Psoas muscle (tissue), 8 donors: ENCODE results near the gene CD70. TPM values are rescaled to one million over a fixed set of nuclear protein-coding genes. Genes with fewer than 3 reads are reported as not detected.
"Not testable (repeated sequence)": the region's sequence is repeated elsewhere in the genome, so short reads cannot be mapped to it uniquely, and the experiment has no call there.

Source experiments
- ATAC-seq, 4 donors: fragments of 200-7000 bp; cut with Tn5 transposase; one replicate each; pipeline ENCODE4 v1.9.1; 2020; ENCODE audit warnings: moderate library complexity in 3 of 4, mild to moderate bottlenecking in 2 of 4
- DNase-seq, 2 donors: peaks; one replicate each; pipeline ENCODE4 v3.0.0-alpha.2; 2020
- H3K27ac ChIP-seq: fragments of 200-600 bp; one replicate; pipeline ENCODE4 v1.8.0; 2022
- H3K27me3 ChIP-seq, 3 donors: fragments of 200-600 bp in 1 of 3; one replicate each; pipeline versions ENCODE4 v1.6.1 to v1.8.0; 2013 to 2022; ENCODE audit warnings: low read length in 2 of 3, mild to moderate bottlenecking in 2 of 3, moderate library complexity in 1 of 3; ENCODE audit not compliant: insufficient read depth in 3 of 3
- H3K36me3 ChIP-seq, 2 donors: fragments of 200-600 bp in 1 of 2; one replicate each; pipeline versions ENCODE4 v1.6.1 to v1.8.0; 2013 to 2022; ENCODE audit warnings: low read depth in 1 of 2, mild to moderate bottlenecking in 1 of 2, moderate library complexity in 1 of 2; ENCODE audit not compliant: insufficient read depth in 1 of 2
- H3K4me1 ChIP-seq: fragments of 200-600 bp; one replicate; pipeline ENCODE4 v1.8.0; 2022
- H3K4me3 ChIP-seq: fragments of 200-600 bp; one replicate; pipeline ENCODE4 v1.8.0; 2022; ENCODE audit warnings: mild to moderate bottlenecking
- H3K9me3 ChIP-seq: fragments of 200-600 bp; one replicate; pipeline ENCODE4 v1.8.0; 2022
- WGBS, 3 donors: extraction: QIAGEN DNeasy Blood & Tissue Kit; methylation state at CpG; one replicate each; pipeline versions ENCODE4 v1.1.6 to v1.1.7; 2013; 5-methylcytosine and 5-hydroxymethylcytosine counted together
- intact Hi-C, 2 donors: fragments of 100-400 bp; cut with DNase I; formaldehyde crosslinking; loops; one replicate each; pipeline versions ENCODE4 v1.11.0 to v1.14.2; 2022
- polyA plus RNA-seq, 3 donors: library from polyadenylated mRNA; stranded (reverse); fragments of 200-250 nt; gene quantifications; one replicate each; pipeline ENCODE4 v1.2.3, GENCODE V29; 2013
- total RNA-seq, 4 donors: library from RNA; stranded (reverse); fragmentation: NEBNext Ultra II Directional in 2 of 4; extraction: Animal tissue kit (Norgen Biotek cat#: 25700) in 2 of 4; gene quantifications; one replicate each; pipeline versions ENCODE4 v1.2.1 to v1.2.4, GENCODE V29; 2021 to 2023
- TF ChIP-seq, protein P1 (sequence below): fragments of 200-600 bp; IDR thresholded peaks from one replicate; pipeline ENCODE4 v1.8.0; 2022; ENCODE audit warnings: antibody characterized with exemption
- donor health status: healthy with polysubstance abuse.
- donor health status: DM: no; HTN: no; CAD: no; lungs with moderate emphysema.
- donor health status: Bipolar disorder and iron deficiency.
- donor health status: healthy.
- donor health status: DM: yes; HTN: yes; CAD: no.
- donor health status: DM: no; HTN: no; CAD: no.
- donor health status: DM: no; HTN: no; CAD: no.
- donor health status: DM: yes; HTN: yes; CAD: no.

CD70 gene
- total and polyA plus RNA-seq, 7 donors = not detected

- H3K9me3 ChIP-seq = no peaks in the 10 kb centered on the region
- DNase-seq (no peak), ATAC-seq (peak in 1 of 4 donors; percentile 27)
- TF ChIP-seq, protein P1, sequence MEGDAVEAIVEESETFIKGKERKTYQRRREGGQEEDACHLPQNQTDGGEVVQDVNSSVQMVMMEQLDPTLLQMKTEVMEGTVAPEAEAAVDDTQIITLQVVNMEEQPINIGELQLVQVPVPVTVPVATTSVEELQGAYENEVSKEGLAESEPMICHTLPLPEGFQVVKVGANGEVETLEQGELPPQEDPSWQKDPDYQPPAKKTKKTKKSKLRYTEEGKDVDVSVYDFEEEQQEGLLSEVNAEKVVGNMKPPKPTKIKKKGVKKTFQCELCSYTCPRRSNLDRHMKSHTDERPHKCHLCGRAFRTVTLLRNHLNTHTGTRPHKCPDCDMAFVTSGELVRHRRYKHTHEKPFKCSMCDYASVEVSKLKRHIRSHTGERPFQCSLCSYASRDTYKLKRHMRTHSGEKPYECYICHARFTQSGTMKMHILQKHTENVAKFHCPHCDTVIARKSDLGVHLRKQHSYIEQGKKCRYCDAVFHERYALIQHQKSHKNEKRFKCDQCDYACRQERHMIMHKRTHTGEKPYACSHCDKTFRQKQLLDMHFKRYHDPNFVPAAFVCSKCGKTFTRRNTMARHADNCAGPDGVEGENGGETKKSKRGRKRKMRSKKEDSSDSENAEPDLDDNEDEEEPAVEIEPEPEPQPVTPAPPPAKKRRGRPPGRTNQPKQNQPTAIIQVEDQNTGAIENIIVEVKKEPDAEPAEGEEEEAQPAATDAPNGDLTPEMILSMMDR = no peak
- H3K27ac ChIP-seq = no peak overlapping the region
- 38 to 40% (median 38%) methylated on average over 7 of the region's 7 CpGs for WGBS, 3 donors
- H3K36me3 ChIP-seq = no peaks in the 10 kb centered on the region
- no peak overlapping the region for H3K4me3 ChIP-seq
- intact Hi-C loops = no loop called here
- H3K4me1 ChIP-seq = no peaks in the 10 kb centered on the region
- H3K27me3 ChIP-seq = peaks cover 0 to 24% (median 4%) of the 10 kb centered on the region in 3 donors
Observed at GRCh38 chr19:6610934-6611852, 20.2 kb upstream of the CD70 start.

GRCh38 chr19:6608940-6609339, 18.0 kb upstream of the CD70 start:
- TF ChIP-seq, protein P1 = no peak
- H3K36me3 ChIP-seq = no peaks in the 10 kb centered on the region
- no peak overlapping the region for H3K4me3 ChIP-seq
- no peak overlapping the region for H3K27ac ChIP-seq
- no peaks in the 10 kb centered on the region for H3K9me3 ChIP-seq
- no peaks in the 10 kb centered on the region for H3K4me1 ChIP-seq
- peaks cover 0 to 21% (median 4%) of the 10 kb centered on the region in 3 donors for H3K27me3 ChIP-seq
- ATAC-seq (no peak), DNase-seq (no peak)
- WGBS, 3 donors = 54 to 67% (median 61%) methylated on average over 5 of the region's 5 CpGs
- intact Hi-C loops = no loop called here

GRCh38 chr19:6608146-6608545, 17.2 kb upstream of the CD70 start:
- intact Hi-C loops, ATAC-seq: not testable (repeated sequence)
- peaks cover 0 to 16% (median 4%) of the 10 kb centered on the region in 3 donors for H3K27me3 ChIP-seq

DNA sequence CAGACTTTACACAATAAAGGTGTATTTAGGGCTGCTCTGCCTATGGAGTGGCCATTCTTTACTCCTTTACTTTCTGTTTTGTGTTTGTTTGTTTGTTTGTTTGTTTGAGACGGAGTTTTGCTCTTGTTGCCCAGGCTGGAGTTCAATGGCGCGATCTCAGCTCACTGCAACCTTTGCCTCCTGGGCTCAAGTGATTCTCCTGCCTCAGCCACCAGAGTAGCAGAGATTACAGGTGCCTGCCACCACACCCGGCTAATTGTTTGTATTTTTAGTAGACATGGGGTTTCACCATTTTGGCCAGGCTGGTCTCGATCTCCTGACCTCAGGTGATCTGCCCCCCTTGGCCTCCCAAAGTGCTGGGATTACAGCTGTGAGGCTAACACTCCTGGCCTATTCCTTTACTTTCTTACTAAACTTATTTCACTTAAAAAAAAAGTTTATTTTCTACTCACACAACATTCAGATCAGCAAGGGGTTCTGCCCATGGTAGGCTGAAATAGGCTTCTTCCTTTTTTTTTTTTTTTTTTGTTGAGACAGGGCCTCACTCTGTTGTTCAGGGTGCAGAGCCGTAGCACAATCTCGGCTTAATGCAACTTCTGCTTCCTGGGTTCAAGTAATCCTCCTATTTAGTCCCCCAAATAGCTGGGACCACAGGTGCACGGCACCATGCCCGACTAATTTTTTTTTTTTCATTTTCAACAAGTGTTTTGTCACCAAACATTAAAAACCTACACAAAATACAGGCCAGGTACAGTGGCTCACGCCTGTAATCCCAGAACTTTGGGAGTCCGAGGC, 15.5 kb upstream of the CD70 start:
- H3K4me1 ChIP-seq, DNase-seq, H3K4me3 ChIP-seq, H3K9me3 ChIP-seq, H3K27ac ChIP-seq, ATAC-seq, H3K36me3 ChIP-seq, intact Hi-C loops: not testable (repeated sequence)
- H3K27me3 ChIP-seq = peaks cover 0 to 15% (median 2%) of the 10 kb centered on the region in 3 donors
- WGBS, 3 donors = 74 to 80% (median 76%) methylated on average over 11 of the region's 11 CpGs

More at GRCh38 chr19:6608146-6608545, 17.2 kb upstream of the CD70 start:
- H3K9me3 ChIP-seq, H3K4me1 ChIP-seq, H3K4me3 ChIP-seq, H3K27ac ChIP-seq, H3K36me3 ChIP-seq, DNase-seq: not testable (repeated sequence)
- WGBS, 3 donors = 70 to 86% (median 80%) methylated on average over 9 of the region's 9 CpGs

DNA sequence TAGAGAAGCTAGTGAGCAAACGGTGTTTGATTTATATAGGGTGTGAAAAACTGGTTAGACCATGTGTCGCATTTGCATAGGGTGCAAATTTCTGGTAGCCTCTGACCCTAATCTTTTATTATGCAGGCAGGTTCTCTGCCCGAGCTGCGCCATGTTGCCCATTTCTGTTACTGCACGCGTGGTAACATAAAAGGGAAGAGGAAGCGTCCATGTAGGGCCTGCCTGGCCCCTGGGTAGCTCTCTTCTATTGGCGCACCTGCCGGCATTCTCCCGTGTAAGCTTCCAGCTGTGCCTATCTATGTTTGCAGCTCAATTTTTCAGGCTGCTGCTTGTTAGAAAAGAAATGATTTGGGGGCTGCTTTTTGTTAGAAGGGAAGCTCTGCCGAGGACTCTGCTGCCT, 14.0 kb upstream of the CD70 start:
- H3K36me3 ChIP-seq = no peaks in the 10 kb centered on the region
- H3K9me3 ChIP-seq = no peaks in the 10 kb centered on the region
- H3K4me1 ChIP-seq = no peaks in the 10 kb centered on the region
- TF ChIP-seq, protein P1 = no peak
- whole genome bisulfite sequencing, 3 donors = 66 to 77% (median 73%) methylated on average over 11 of the region's 11 CpGs
- no peak overlapping the region for H3K4me3 ChIP-seq
- DNase-seq (no peak), ATAC-seq (no peak)
- intact Hi-C loops = no loop called here
- H3K27me3 ChIP-seq = peaks cover 0 to 10% (median 0%) of the 10 kb centered on the region in 3 donors
- H3K27ac ChIP-seq = no peak overlapping the region
